IMR-90 (cell line): ENCODE measurements around the gene CNIH2.
A peak's percentile ranks its signal among the peaks of the same experiment; 100 is the strongest.

Experiments used
- BHLHE40 ChIP-seq: fragments of 150-350 bp; IDR thresholded peaks from 2 replicates; pipeline ENCODE4 v1.6.1; 2016; ENCODE audit warnings: mild to moderate bottlenecking, low read depth, low read length
- CEBPB ChIP-seq: IDR thresholded peaks from 2 replicates; pipeline ENCODE4 v1.6.1; 2012; ENCODE audit warnings: low read depth, low read length, improper control_type of control experiment
- CHD1 ChIP-seq: IDR thresholded peaks from 2 replicates; pipeline ENCODE4 v1.6.1; 2012; ENCODE audit warnings: low read depth, low read length, improper control_type of control experiment
- MAZ ChIP-seq: IDR thresholded peaks from 2 replicates; pipeline ENCODE4 v1.6.1; 2012; ENCODE audit warnings: low read depth, mild to moderate bottlenecking, low read length, improper control_type of control experiment, moderate library complexity, borderline replicate concordance
- MXI1 ChIP-seq: IDR thresholded peaks from 2 replicates; pipeline ENCODE4 v1.6.1; 2012; ENCODE audit warnings: low read depth, mild to moderate bottlenecking, low read length, moderate library complexity, borderline replicate concordance
- NFE2L2 ChIP-seq: fragments of 150-350 bp; IDR thresholded peaks from 2 replicates; pipeline ENCODE4 v1.6.1; 2016; ENCODE audit warnings: low read depth, mild to moderate bottlenecking, low read length
- POLR2A ChIP-seq: IDR thresholded peaks from 2 replicates; pipeline ENCODE4 v1.6.1; 2012; ENCODE audit warnings: mild to moderate bottlenecking, low read depth, low read length
- RAD21 ChIP-seq: IDR thresholded peaks from 2 replicates; pipeline ENCODE4 v1.6.1; 2012; ENCODE audit warnings: low read length, improper control_type of control experiment
- RCOR1 ChIP-seq: IDR thresholded peaks from 2 replicates; pipeline ENCODE4 v1.6.1; 2012; ENCODE audit warnings: mild to moderate bottlenecking, low read length, improper control_type of control experiment; ENCODE audit not compliant: insufficient replicate concordance
- RFX5 ChIP-seq: IDR thresholded peaks from 2 replicates; pipeline ENCODE4 v1.8.0; 2012; ENCODE audit warnings: low read depth, mild to moderate bottlenecking, low read length, moderate library complexity
- SMC3 ChIP-seq: fragments of 150-350 bp; IDR thresholded peaks from 2 replicates; pipeline ENCODE4 v1.6.1; 2016; ENCODE audit warnings: low read depth, mild to moderate bottlenecking, antibody characterized with exemption, low read length, moderate library complexity
- TF ChIP-seq, protein P1 (sequence below): conservative IDR thresholded peaks from 2 replicates; pipeline ENCODE4 v1.5.1; 2012; ENCODE audit warnings: mild to moderate bottlenecking, low read depth, low read length, improper control_type of control experiment
- TF ChIP-seq, protein P2 (sequence below): fragments of 150-350 bp; IDR thresholded peaks from 2 replicates; pipeline ENCODE4 v1.6.1; 2017; ENCODE audit warnings: mild to moderate bottlenecking, antibody characterized with exemption, low read length, low read depth

GRCh38 chr11:66316849-66317251 is 38.9 kb downstream of the CNIH2 start, which contains the start of gene CD248:
- TF ChIP-seq POLR2A = peak; percentile 89
- TF ChIP-seq, protein P1, sequence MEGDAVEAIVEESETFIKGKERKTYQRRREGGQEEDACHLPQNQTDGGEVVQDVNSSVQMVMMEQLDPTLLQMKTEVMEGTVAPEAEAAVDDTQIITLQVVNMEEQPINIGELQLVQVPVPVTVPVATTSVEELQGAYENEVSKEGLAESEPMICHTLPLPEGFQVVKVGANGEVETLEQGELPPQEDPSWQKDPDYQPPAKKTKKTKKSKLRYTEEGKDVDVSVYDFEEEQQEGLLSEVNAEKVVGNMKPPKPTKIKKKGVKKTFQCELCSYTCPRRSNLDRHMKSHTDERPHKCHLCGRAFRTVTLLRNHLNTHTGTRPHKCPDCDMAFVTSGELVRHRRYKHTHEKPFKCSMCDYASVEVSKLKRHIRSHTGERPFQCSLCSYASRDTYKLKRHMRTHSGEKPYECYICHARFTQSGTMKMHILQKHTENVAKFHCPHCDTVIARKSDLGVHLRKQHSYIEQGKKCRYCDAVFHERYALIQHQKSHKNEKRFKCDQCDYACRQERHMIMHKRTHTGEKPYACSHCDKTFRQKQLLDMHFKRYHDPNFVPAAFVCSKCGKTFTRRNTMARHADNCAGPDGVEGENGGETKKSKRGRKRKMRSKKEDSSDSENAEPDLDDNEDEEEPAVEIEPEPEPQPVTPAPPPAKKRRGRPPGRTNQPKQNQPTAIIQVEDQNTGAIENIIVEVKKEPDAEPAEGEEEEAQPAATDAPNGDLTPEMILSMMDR = no peak
- no peak for TF ChIP-seq SMC3
- TF ChIP-seq CHD1 = no peak; the same call in 1 of the 2 replicates
- no peak for TF ChIP-seq RAD21
- no peak for TF ChIP-seq BHLHE40
- 0 out of 2 replicates have a peak, but pooled peaks have one; percentile 10 for TF ChIP-seq MAZ
- no peak for TF ChIP-seq MXI1
- TF ChIP-seq, protein P2, sequence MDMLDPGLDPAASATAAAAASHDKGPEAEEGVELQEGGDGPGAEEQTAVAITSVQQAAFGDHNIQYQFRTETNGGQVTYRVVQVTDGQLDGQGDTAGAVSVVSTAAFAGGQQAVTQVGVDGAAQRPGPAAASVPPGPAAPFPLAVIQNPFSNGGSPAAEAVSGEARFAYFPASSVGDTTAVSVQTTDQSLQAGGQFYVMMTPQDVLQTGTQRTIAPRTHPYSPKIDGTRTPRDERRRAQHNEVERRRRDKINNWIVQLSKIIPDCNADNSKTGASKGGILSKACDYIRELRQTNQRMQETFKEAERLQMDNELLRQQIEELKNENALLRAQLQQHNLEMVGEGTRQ = no peak
- no peak for TF ChIP-seq RFX5
- no peak for TF ChIP-seq RCOR1
- TF ChIP-seq CEBPB = no peak
- TF ChIP-seq NFE2L2 = no peak
